NCI-H510A treated with DMSO at 0.1 percent for 48 hours (cell line): ENCODE results near the gene IL13RA2.

Experiments used
- DNase-seq: peaks from one replicate; lab custom pipeline; 2025; lab: John Stamatoyannopoulos, UW

IL13RA2 gene

GRCh38 chrX:114985967-114986592 lies 31.3 kb downstream of the IL13RA2 start:
- DNase-seq, result no peak

GRCh38 chrX:114976292-114976691 lies 41.1 kb downstream of the IL13RA2 start:
- DNase-seq, result no peak

- no peak for DNase-seq
These were observed 44.4 kb downstream of the IL13RA2 start for GRCh38 chrX:114973013-114973412.

GRCh38 chrX:114970806-114971205 lies 46.6 kb downstream of the IL13RA2 start:
- no peak for DNase-seq

GRCh38 chrX:114964374-114964773 lies 53.0 kb downstream of the IL13RA2 start:
- DNase-seq, result no peak

- no peak for DNase-seq
These were observed 55.2 kb downstream of the IL13RA2 start for GRCh38 chrX:114962209-114962608.

- DNase-seq, result no peak
These were observed 57.7 kb downstream of the IL13RA2 start for GRCh38 chrX:114959729-114960128.
